ENCODE measurements around the gene RMND5B.

DNA sequence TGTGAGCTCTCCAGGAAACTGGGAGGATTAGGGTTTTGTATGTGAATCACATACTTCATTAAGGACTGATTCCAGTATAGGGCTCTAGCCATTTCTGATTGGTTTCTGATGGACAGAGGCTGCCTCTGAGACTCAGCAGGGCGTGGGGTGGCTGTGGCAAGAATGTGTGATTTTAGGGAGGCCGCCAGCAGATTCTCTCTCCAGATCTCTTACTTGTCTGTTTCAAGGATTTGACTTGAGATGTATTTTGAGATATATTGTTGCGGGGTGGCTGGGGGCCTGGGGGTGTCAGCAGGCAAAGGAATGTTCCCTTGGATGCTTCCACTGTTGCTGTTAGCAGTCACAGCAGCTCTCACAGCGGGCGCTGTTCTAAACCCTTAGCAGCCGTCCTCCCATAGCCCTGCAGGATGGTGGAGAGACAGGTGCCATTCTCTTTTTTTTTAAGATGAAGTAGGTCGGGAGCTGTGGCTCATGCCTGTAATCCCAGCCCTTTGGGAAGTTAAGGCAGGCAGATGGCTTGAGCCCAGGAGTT, 65.5 kb downstream of the RMND5B start:
- TF ChIP-seq EP300 (IDR thresholded peaks at IDR 0.05) (no peak), POLR2A (IDR thresholded peaks at IDR 0.05) (no peak)
- TF ChIP-seq, protein P1, sequence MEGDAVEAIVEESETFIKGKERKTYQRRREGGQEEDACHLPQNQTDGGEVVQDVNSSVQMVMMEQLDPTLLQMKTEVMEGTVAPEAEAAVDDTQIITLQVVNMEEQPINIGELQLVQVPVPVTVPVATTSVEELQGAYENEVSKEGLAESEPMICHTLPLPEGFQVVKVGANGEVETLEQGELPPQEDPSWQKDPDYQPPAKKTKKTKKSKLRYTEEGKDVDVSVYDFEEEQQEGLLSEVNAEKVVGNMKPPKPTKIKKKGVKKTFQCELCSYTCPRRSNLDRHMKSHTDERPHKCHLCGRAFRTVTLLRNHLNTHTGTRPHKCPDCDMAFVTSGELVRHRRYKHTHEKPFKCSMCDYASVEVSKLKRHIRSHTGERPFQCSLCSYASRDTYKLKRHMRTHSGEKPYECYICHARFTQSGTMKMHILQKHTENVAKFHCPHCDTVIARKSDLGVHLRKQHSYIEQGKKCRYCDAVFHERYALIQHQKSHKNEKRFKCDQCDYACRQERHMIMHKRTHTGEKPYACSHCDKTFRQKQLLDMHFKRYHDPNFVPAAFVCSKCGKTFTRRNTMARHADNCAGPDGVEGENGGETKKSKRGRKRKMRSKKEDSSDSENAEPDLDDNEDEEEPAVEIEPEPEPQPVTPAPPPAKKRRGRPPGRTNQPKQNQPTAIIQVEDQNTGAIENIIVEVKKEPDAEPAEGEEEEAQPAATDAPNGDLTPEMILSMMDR (IDR thresholded peaks at IDR 0.05), result no peak

Measured in stomach (tissue), 4 donors.